ENCODE results near the gene B3GNT2.
"Not testable (repeated sequence)": the region's sequence is repeated elsewhere in the genome, so short reads cannot be mapped to it uniquely, and the experiment has no call there.

Gene B3GNT2

GRCh38 chr2:62243983-62244382 lies 48.1 kb downstream of the B3GNT2 start:
- no peak for DNase-seq

GRCh38 chr2:62248226-62248625 lies 52.3 kb downstream of the B3GNT2 start:
- DNase-seq, result no peak

GRCh38 chr2:62250239-62250638 lies 54.3 kb downstream of the B3GNT2 start:
- DNase-seq, result no peak

GRCh38 chr2:62254424-62255266 lies 58.7 kb downstream of the B3GNT2 start:
- DNase-seq, result no peak

GRCh38 chr2:62257466-62257865 lies 61.6 kb downstream of the B3GNT2 start:
- no peak for DNase-seq

- no peak for DNase-seq
These were observed 67.3 kb downstream of the B3GNT2 start for GRCh38 chr2:62263076-62263715.

- no peak for DNase-seq
These were observed 68.3 kb downstream of the B3GNT2 start for GRCh38 chr2:62264186-62264585.

GRCh38 chr2:62265106-62265505 lies 69.2 kb downstream of the B3GNT2 start:
- no peak for DNase-seq

- DNase-seq, result no peak
These were observed 70.6 kb downstream of the B3GNT2 start for GRCh38 chr2:62266433-62267038.

- DNase-seq, result no peak
These were observed 71.8 kb downstream of the B3GNT2 start for GRCh38 chr2:62267696-62268095.

- DNase-seq, result not testable (repeated sequence)
These were observed 72.8 kb downstream of the B3GNT2 start for GRCh38 chr2:62268681-62269188.

- no peak for DNase-seq
These were observed 74.8 kb downstream of the B3GNT2 start for GRCh38 chr2:62270728-62271127.
